ENCODE data around the gene ANKRD10. TPM values are rescaled to one million over a fixed set of nuclear protein-coding genes. Genes with fewer than 3 reads are reported as not detected.

The ANKRD10 gene
- total and polyA plus RNA-seq, 2 donors (not counting 3 experiments of a cell fraction or from before 2014, with no cell fraction given), result 44.5 to 94.1 TPM

DNA sequence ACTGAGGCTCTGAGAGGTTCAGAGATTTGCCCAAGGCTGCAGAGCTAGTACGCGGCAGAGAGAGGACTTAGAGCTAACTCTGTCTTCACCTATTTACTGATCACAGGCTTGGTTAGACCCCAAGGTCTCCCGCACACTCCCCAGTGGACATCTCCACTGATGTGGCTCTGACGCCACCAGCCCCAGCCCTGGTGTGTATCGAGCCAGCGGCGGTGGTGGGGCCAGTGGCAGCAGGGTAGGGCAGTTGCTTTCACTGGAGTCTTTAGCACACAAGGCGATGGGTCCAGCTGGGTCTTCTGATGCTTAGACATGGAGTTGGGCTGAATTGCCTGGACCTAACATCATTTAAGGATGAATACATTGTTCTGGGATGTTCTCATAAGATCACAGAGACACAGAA is 85.4 kb downstream of the ANKRD10 start:
- Histone ChIP-seq H3K79me2 (ENCODE audit: control insufficient read depth, insufficient read depth, low read length) (no peaks in the 10 kb centered on the region), H3K9me1 (replicated peaks; ENCODE audit: control insufficient read depth, extremely low read depth, insufficient read depth, low read length) (no peaks in the 10 kb centered on the region), H4K20me1 (replicated peaks; ENCODE audit: control insufficient read depth, extremely low read depth, insufficient read depth, low read length) (no peaks in the 10 kb centered on the region), H3K9me3 (replicated peaks; ENCODE audit: control insufficient read depth, insufficient read depth, low read length) (no peaks in the 10 kb centered on the region), H3K9ac (replicated peaks; ENCODE audit: extremely low read depth, insufficient read depth, low read length) (no peak overlapping the region), H3K4me1 (ENCODE audit: control insufficient read depth, extremely low read depth, insufficient read depth, low read length) (no peaks in the 10 kb centered on the region), H3K36me3 (ENCODE audit: control insufficient read depth in 2 of 2, extremely low read depth in 1 of 2, insufficient read depth in 2 of 2, low read length in 2 of 2) (no peaks in the 10 kb centered on the region), H3K4me2 (ENCODE audit: insufficient read depth, low read length) (no peak overlapping the region), H3K4me3 (replicated peaks in 1 of 3; ENCODE audit: insufficient read depth in 1 of 3, low read depth in 1 of 3, low read length in 3 of 3) (no peak overlapping the region), H2AFZ (ENCODE audit: low read depth, low read length) (no peak overlapping the region), H3K27me3 (ENCODE audit: control insufficient read depth in 2 of 2, insufficient read depth in 2 of 2, low read length in 2 of 2) (peaks cover 3 to 8% of the 10 kb centered on the region in 2 experiments), H3K27ac (ENCODE audit: insufficient read depth, low read depth, low read length) (no peak overlapping the region)
- no TSS peak for BruUV-seq (replicated peaks)
- FAIRE-seq (no peak), DNase-seq (ENCODE audit: low read depth, low spot score) (no peak)
- intact Hi-C loops (cut with micrococcal nuclease) (no loop called here), dilution Hi-C loops (cut with MboI; ENCODE audit: extremely low pct_ligation_motif_present, low sequenced_read_pairs) (no loop called here)
- TF ChIP-seq MYC (IDR thresholded peaks at IDR 0.05; ENCODE audit: low read depth, low read length) (no peak), POLR2AphosphoS5 (IDR thresholded peaks at IDR 0.05; ENCODE audit: insufficient read depth, low read depth, low read length) (no peak), JUN (IDR thresholded peaks at IDR 0.05; ENCODE audit: borderline replicate concordance, insufficient read depth, insufficient read length, low read depth) (no peak), CTCF (IDR thresholded peaks at IDR 0.05; ENCODE audit: extremely low read depth in 1 of 2, insufficient read depth in 1 of 2, low read depth in 1 of 2, low read length in 2 of 2) (no peak), FOS (IDR thresholded peaks at IDR 0.05; ENCODE audit: borderline replicate concordance, insufficient read depth, low read length) (no peak), GATA2 (IDR thresholded peaks at IDR 0.05; ENCODE audit: insufficient read depth, insufficient read length, low read depth, low read length) (no peak), POLR2A (IDR thresholded peaks at IDR 0.05; ENCODE audit: low read depth, low read length) (no peak), EZH2 (IDR thresholded peaks at IDR 0.05; ENCODE audit: borderline replicate concordance, low read depth, low read length, severe bottlenecking) (no peak)
- TF ChIP-seq, protein P1, sequence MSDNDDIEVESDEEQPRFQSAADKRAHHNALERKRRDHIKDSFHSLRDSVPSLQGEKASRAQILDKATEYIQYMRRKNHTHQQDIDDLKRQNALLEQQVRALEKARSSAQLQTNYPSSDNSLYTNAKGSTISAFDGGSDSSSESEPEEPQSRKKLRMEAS (IDR thresholded peaks at IDR 0.05; ENCODE audit: insufficient read depth, insufficient read length), result no peak
- POLR2A ChIA-PET, result no interaction called here
- CTCF ChIA-PET, result no interaction called here

All from endothelial cell of umbilical vein (primary cell).